HCT116 (cell line): ENCODE data around the gene ACMSD. TPM values are rescaled to one million over a fixed set of nuclear protein-coding genes. Genes with fewer than 3 reads are reported as not detected.

ENCODE experiments used
- ATAC-seq: fragments of 200-7000 bp; cut with Tn5 transposase; 2 replicates; pipeline ENCODE4 v1.9.1; 2020; ENCODE audit warnings: mild to moderate bottlenecking, moderate library complexity
- BruUV-seq: library from RNA; stranded (reverse); fragments of 400-500 nt; replicated peaks from 2 replicates; lab custom pipeline; 2021; lab: Mats Ljungman, UMichigan
- CTCF ChIA-PET: fragments of 300-600 bp; sonication (Branson Sonifier 250); formaldehyde crosslinking; loops from one replicate; lab custom pipeline; 2021; ENCODE audit warnings: antibody characterized with exemption; lab: Charles Lee
- POLR2A ChIA-PET: fragments of 300-600, 350-600 bp; sonication (Branson Sonifier 250); formaldehyde crosslinking; loops from one replicate; lab custom pipeline; 2021; ENCODE audit warnings: antibody characterized with exemption; lab: Charles Lee
- RAD21 ChIA-PET, 2 experiments: fragments of 300-600 bp; sonication (Branson Sonifier 250); formaldehyde crosslinking; loops; one replicate each; lab custom pipeline; 2023; ENCODE audit warnings: low total read pairs in 2 of 2; ENCODE audit not compliant: uncharacterized antibody in 2 of 2, unreplicated experiment in 2 of 2, low non-redundant PET in 1 of 2; lab: Charles Lee
- DNase-seq: peaks from one replicate; pipeline ENCODE4 v3.0.0-alpha.2; 2010; ENCODE audit warnings: low read depth, low spot score
- H2AFZ ChIP-seq: fragments of 200-600 bp; shearing (Covaris generic), sonication (generic); 2 replicates; pipeline ENCODE4 v1.6.1; 2017; ENCODE audit warnings: low read depth, mixed run types, mixed read lengths, antibody characterized with exemption, low read length; ENCODE audit not compliant: poor library complexity, severe bottlenecking
- H3K27ac ChIP-seq: 2 replicates; pipeline ENCODE4 v1.5.1; 2012; ENCODE audit warnings: low read depth, low read length
- H3K27me3 ChIP-seq: fragments of 200-600 bp; sonication (generic); 2 replicates; pipeline ENCODE4 v1.6.1; 2016; ENCODE audit warnings: mixed run types, low read length, mixed read lengths; ENCODE audit not compliant: insufficient read depth
- H3K36me3 ChIP-seq, 2 experiments: fragments of 200-500 bp in 1 of 2; fragments of 200-600 bp in 1 of 2; sonication (Bioruptor generic) in 1 of 2; sonication (generic) in 1 of 2; 2 replicates each; pipeline versions ENCODE4 v1.5.1 to v1.6.1; 2014 to 2016; ENCODE audit warnings: low read length in 2 of 2, inconsistent platforms in 1 of 2, mixed read lengths in 1 of 2, mixed run types in 1 of 2; ENCODE audit not compliant: insufficient read depth in 2 of 2, control insufficient read depth in 1 of 2
- H3K4me1 ChIP-seq, 2 experiments: fragments of 200-600 bp in 1 of 2; sonication (generic) in 1 of 2; 2 replicates each; pipeline versions ENCODE4 v1.5.1 to v1.6.1; 2012 to 2017; ENCODE audit warnings: low read length in 2 of 2, inconsistent platforms in 1 of 2, mild to moderate bottlenecking in 1 of 2, mixed read lengths in 1 of 2, mixed run types in 1 of 2, moderate library complexity in 1 of 2; ENCODE audit not compliant: insufficient read depth in 2 of 2, control insufficient read depth in 1 of 2
- H3K4me2 ChIP-seq: fragments of 200-600 bp; sonication (generic); 2 replicates; pipeline ENCODE4 v1.6.1; 2017; ENCODE audit warnings: mixed run types, low read length, mixed read lengths
- H3K4me3 ChIP-seq, 2 experiments: fragments of 200-600 bp in 1 of 2; sonication (generic) in 1 of 2; replicated peaks in 1 of 2; 2 replicates each; pipeline ENCODE4 v1.5.1; 2011 to 2016; ENCODE audit warnings: low read length in 2 of 2, control low read depth in 1 of 2, low read depth in 1 of 2, mild to moderate bottlenecking in 1 of 2, mixed read lengths in 1 of 2, mixed run types in 1 of 2
- H3K79me2 ChIP-seq: fragments of 200-600 bp; sonication (generic); 2 replicates; pipeline ENCODE4 v1.6.1; 2017; ENCODE audit warnings: mild to moderate bottlenecking, mixed run types, low read length, moderate library complexity, mixed read lengths; ENCODE audit not compliant: insufficient read depth
- H3K9ac ChIP-seq: fragments of 200-600 bp; sonication (generic); 2 replicates; pipeline ENCODE4 v1.6.1; 2016; ENCODE audit warnings: low read length, mixed read lengths
- H3K9me2 ChIP-seq: fragments of 200-600 bp; sonication (generic), shearing (Covaris generic); 2 replicates; pipeline ENCODE4 v1.6.1; 2017; ENCODE audit warnings: mixed run types, mild to moderate bottlenecking, moderate library complexity; ENCODE audit not compliant: insufficient read depth
- H3K9me3 ChIP-seq, 2 experiments: fragments of 200-500 bp in 1 of 2; fragments of 200-600 bp in 1 of 2; sonication (Bioruptor generic) in 1 of 2; sonication (generic) in 1 of 2; 2 replicates each; pipeline ENCODE4 v1.6.1; 2014 to 2017; ENCODE audit warnings: low read length in 2 of 2, mixed read lengths in 2 of 2, inconsistent platforms in 1 of 2, low read depth in 1 of 2, mild to moderate bottlenecking in 1 of 2, mixed run types in 1 of 2, moderate library complexity in 1 of 2; ENCODE audit not compliant: control insufficient read depth in 1 of 2, insufficient read depth in 1 of 2
- H4K20me1 ChIP-seq: fragments of 200-600 bp; sonication (generic), shearing (Covaris generic); 2 replicates; pipeline ENCODE4 v1.6.1; 2017; ENCODE audit warnings: mixed run types, mild to moderate bottlenecking, moderate library complexity; ENCODE audit not compliant: insufficient read depth
- CBX3 ChIP-seq: IDR thresholded peaks from 2 replicates; pipeline ENCODE4 v1.6.1; 2012; ENCODE audit warnings: low read depth
- CEBPB ChIP-seq: IDR thresholded peaks from 2 replicates; pipeline ENCODE4 v1.6.1; 2012; ENCODE audit warnings: low read depth
- EGR1 ChIP-seq: IDR thresholded peaks from 2 replicates; pipeline ENCODE4 v1.6.1; 2012; ENCODE audit warnings: low read depth
- EZH2phosphoT487 ChIP-seq: fragments of 200-600 bp; IDR thresholded peaks from 2 replicates; pipeline ENCODE4 v1.6.1; 2018; ENCODE audit warnings: antibody characterized with exemption, borderline replicate concordance
- FOSL1 ChIP-seq: IDR thresholded peaks from 2 replicates; pipeline ENCODE4 v1.6.1; 2012; ENCODE audit warnings: low read depth
- JUND ChIP-seq: IDR thresholded peaks from 2 replicates; pipeline ENCODE4 v1.6.1; 2012
- POLR2AphosphoS5 ChIP-seq: IDR thresholded peaks from 2 replicates; pipeline ENCODE4 v1.6.1; 2011; ENCODE audit warnings: mild to moderate bottlenecking, low read depth, low read length, moderate library complexity
- RAD21 ChIP-seq: IDR thresholded peaks from 2 replicates; pipeline ENCODE4 v1.6.1; 2012; ENCODE audit warnings: low read depth, mild to moderate bottlenecking
- SIN3A ChIP-seq: IDR thresholded peaks from 2 replicates; pipeline ENCODE4 v1.6.1; 2012; ENCODE audit warnings: low read depth
- SP1 ChIP-seq: IDR thresholded peaks from 2 replicates; pipeline ENCODE4 v1.6.1; 2012; ENCODE audit warnings: low read depth
- SRF ChIP-seq: IDR thresholded peaks from 2 replicates; pipeline ENCODE4 v1.6.1; 2012; ENCODE audit warnings: low read depth
- TCF7L2 ChIP-seq: IDR thresholded peaks from 2 replicates; pipeline ENCODE4 v1.7.0; 2011; ENCODE audit warnings: borderline replicate concordance, inconsistent platforms; ENCODE audit not compliant: insufficient read depth, insufficient read length; ENCODE audit errors: extremely low read depth
- YY1 ChIP-seq: IDR thresholded peaks from 2 replicates; pipeline ENCODE4 v1.6.1; 2011; ENCODE audit warnings: low read length, low read depth, moderate library complexity, mild to moderate bottlenecking; ENCODE audit not compliant: insufficient replicate concordance; ENCODE audit errors: extremely low read depth
- ZFX ChIP-seq: fragments of 450-650 bp; IDR thresholded peaks from 2 replicates; pipeline ENCODE4 v1.6.1; 2017
- ZNF274 ChIP-seq: fragments of 200-500 bp; sonication (Bioruptor generic); IDR thresholded peaks from 2 replicates; pipeline ENCODE4 v1.6.1; 2014; ENCODE audit warnings: mild to moderate bottlenecking, low read depth, low read length, inconsistent platforms
- intact Hi-C: fragments of 100-400 bp; cut with micrococcal nuclease; formaldehyde crosslinking; loops from 2 replicates; pipeline ENCODE4 v1.10.0; 2022
- total RNA-seq: library from RNA; stranded (reverse); gene quantifications from one replicate; pipeline ENCODE4 v1.2.1, GENCODE V29; 2021; ENCODE audit not compliant: unreplicated experiment
- TF ChIP-seq, protein P1 (sequence below): IDR thresholded peaks from 2 replicates; pipeline ENCODE4 v1.6.1; 2012
- TF ChIP-seq, protein P2 (sequence below): IDR thresholded peaks from 2 replicates; pipeline ENCODE4 v1.6.1; 2011; ENCODE audit warnings: mild to moderate bottlenecking, low read length, moderate library complexity; ENCODE audit not compliant: insufficient replicate concordance; ENCODE audit errors: extremely low read depth
- TF ChIP-seq, protein P3 (sequence below): IDR thresholded peaks from 2 replicates; pipeline ENCODE4 v1.6.1; 2012; ENCODE audit warnings: low read depth

Gene ACMSD
- total RNA-seq, 1 experiment from 2014 or later, result not detected

DNA sequence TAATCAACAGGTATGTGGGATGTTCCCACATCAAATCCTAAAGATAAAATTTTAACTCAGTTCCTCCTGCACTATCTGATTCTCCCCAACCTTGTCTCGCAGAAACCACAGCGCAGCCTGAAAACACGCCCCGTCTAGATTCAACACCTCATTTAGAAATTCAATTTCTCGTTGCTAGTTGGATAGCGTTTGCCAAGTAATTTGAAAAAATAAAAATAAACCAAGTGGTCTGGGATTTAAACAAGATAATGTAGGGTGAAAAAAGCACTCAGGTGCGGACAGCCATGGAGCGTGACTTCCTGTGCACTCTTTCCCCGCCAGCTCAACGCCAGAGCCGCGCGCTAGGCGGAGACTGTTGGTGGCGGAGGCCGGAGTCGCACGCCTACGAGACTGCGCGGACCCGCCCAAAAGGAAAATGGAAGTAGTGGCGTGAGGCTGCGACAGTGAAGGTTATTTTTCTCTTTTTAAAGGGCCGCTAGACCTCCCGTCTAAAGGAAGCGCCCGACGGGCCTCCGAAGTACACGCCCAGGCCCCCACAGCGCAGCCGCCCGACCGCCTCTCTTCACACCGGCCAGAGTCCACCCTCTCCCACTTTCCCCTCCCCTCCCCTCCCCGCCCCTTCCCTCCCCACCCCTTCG, 79.6 kb downstream of the ACMSD start (continued):
- TF ChIP-seq YY1 (peak; percentile 77), EZH2phosphoT487 (no peak), CEBPB (no peak), EGR1 (no peak), SIN3A (peak; percentile 78; the same call in 1 of the 2 replicates), FOSL1 (no peak)
- TF ChIP-seq, protein P1, sequence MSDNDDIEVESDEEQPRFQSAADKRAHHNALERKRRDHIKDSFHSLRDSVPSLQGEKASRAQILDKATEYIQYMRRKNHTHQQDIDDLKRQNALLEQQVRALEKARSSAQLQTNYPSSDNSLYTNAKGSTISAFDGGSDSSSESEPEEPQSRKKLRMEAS, result peak; percentile 15; the same call in 1 of the 2 replicates

DNA sequence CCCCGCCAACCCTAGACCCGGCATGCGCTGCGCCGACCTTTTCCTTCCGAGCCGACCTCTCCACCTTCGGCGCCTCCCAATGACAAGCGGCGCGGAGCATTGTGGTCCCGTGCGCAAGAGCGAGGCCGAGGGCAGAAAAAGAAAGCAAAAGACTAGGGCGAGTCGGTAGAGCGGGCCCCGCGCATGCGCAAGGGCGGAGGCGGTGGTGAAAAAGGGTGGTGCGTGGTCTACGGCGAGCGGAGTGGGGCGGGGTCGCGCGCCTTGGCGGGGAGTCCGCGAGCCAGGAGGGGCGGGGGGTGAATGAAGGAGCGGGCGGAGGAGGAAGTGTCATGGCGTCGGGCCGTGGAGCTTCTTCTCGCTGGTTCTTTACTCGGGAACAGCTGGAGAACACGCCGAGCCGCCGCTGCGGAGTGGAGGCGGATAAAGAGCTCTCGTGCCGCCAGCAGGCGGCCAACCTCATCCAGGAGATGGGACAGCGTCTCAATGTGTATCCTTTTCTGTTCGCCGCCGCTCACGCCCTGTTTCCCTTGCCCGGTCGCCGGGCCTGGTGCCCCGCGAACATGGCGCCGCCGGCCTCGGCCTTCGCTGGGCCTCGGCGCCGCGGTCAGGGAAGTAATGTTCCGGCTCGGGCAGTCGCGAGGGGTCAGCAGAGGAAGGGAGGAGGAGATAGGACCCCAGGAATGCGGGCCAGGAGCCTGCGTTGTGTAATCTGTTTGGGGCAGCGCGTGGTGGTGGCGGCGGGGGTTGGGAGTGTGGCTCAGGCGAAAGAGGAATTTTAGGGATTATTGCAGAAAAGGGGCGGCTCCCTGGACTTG, 80.3 kb downstream of the ACMSD start, which contains the start of gene CCNT2:
Gene CCNT2, plus strand, starts transcription at position 297 of the 815 bp plus-strand sequence. Its CDS starts 33 bp downstream, at position 330.
- Histone ChIP-seq H3K9me3 (no peaks in the 10 kb centered on the region), H3K9ac (peak within 1 kb of the TSS; percentile 92), H3K27me3 (no peaks in the 10 kb centered on the region), H3K36me3 (peaks cover 0 to 4% of the 10 kb centered on the region in 2 experiments; a peak in 3 of 4 replicates), H3K27ac (peak within 1 kb of the TSS; percentile 97), H3K79me2 (peaks cover 51% of the 10 kb centered on the region), H3K4me1 (peaks cover 12 to 22% of the 10 kb centered on the region in 2 experiments; a peak in 3 of 4 replicates), H3K4me3 (peak within 1 kb of the TSS; percentile 72 to 90), H3K9me2 (no peaks in the 10 kb centered on the region), H4K20me1 (peaks cover 25% of the 10 kb centered on the region; the same call in 1 of the 2 replicates), H3K4me2 (peak within 1 kb of the TSS; percentile 78), H2AFZ (peak within 1 kb of the TSS; percentile 4)
- intact Hi-C loops, result no loop called here
- ATAC-seq (peak; percentile 86), DNase-seq (peak; percentile 98)
- CTCF ChIA-PET, result no interaction called here
- RAD21 ChIA-PET, result interaction anchor here in 1 of 2 experiments (0.6 kb wide), 1 partner anchor 1032 kb away, joined by 3 read pairs; no protein-coding TSS in a partner anchor
- POLR2A ChIA-PET, result no interaction called here
- BruUV-seq, result TSS peak; percentile 61
- TF ChIP-seq FOSL1 (no peak), SP1 (peak; percentile 91), CBX3 (no peak), RAD21 (no peak), SRF (peak; percentile 82), JUND (no peak), SIN3A (no peak; the same call in 1 of the 2 replicates), ZFX (peak; percentile 94), EGR1 (peak; percentile 80), TCF7L2 (peak; percentile 2), ZNF274 (no peak), YY1 (peak; percentile 91), POLR2AphosphoS5 (peak; percentile 79)
- TF ChIP-seq, protein P2, sequence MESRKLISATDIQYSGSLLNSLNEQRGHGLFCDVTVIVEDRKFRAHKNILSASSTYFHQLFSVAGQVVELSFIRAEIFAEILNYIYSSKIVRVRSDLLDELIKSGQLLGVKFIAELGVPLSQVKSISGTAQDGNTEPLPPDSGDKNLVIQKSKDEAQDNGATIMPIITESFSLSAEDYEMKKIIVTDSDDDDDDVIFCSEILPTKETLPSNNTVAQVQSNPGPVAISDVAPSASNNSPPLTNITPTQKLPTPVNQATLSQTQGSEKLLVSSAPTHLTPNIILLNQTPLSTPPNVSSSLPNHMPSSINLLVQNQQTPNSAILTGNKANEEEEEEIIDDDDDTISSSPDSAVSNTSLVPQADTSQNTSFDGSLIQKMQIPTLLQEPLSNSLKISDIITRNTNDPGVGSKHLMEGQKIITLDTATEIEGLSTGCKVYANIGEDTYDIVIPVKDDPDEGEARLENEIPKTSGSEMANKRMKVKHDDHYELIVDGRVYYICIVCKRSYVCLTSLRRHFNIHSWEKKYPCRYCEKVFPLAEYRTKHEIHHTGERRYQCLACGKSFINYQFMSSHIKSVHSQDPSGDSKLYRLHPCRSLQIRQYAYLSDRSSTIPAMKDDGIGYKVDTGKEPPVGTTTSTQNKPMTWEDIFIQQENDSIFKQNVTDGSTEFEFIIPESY, result peak; percentile 59
- TF ChIP-seq, protein P3, sequence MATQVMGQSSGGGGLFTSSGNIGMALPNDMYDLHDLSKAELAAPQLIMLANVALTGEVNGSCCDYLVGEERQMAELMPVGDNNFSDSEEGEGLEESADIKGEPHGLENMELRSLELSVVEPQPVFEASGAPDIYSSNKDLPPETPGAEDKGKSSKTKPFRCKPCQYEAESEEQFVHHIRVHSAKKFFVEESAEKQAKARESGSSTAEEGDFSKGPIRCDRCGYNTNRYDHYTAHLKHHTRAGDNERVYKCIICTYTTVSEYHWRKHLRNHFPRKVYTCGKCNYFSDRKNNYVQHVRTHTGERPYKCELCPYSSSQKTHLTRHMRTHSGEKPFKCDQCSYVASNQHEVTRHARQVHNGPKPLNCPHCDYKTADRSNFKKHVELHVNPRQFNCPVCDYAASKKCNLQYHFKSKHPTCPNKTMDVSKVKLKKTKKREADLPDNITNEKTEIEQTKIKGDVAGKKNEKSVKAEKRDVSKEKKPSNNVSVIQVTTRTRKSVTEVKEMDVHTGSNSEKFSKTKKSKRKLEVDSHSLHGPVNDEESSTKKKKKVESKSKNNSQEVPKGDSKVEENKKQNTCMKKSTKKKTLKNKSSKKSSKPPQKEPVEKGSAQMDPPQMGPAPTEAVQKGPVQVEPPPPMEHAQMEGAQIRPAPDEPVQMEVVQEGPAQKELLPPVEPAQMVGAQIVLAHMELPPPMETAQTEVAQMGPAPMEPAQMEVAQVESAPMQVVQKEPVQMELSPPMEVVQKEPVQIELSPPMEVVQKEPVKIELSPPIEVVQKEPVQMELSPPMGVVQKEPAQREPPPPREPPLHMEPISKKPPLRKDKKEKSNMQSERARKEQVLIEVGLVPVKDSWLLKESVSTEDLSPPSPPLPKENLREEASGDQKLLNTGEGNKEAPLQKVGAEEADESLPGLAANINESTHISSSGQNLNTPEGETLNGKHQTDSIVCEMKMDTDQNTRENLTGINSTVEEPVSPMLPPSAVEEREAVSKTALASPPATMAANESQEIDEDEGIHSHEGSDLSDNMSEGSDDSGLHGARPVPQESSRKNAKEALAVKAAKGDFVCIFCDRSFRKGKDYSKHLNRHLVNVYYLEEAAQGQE, result no peak
